Astrocyte (in vitro differentiated cells and primary cell): Measurements from ENCODE around the gene CIB2. TPM values are rescaled to one million over a fixed set of nuclear protein-coding genes. Genes with fewer than 3 reads are reported as not detected.

ENCODE experiments used
- DNase-seq: peaks from one replicate; pipeline ENCODE4 v3.0.0-alpha.2; 2010; ENCODE audit warnings: low read depth
- FAIRE-seq: peaks from 2 replicates; lab custom pipeline; 2011; peaks lifted over from hg19 to GRCh38; lab: Jason Lieb, UNC
- H2AFZ ChIP-seq: 2 replicates; pipeline ENCODE4 v1.6.0; 2012; ENCODE audit warnings: low read depth, low read length, inconsistent platforms
- H3K27ac ChIP-seq: 2 replicates; pipeline ENCODE4 v1.5.1; 2011; ENCODE audit warnings: low read depth, low read length, inconsistent platforms
- H3K27me3 ChIP-seq: 2 replicates; pipeline ENCODE4 v1.6.0; 2011; ENCODE audit warnings: low read length, inconsistent platforms; ENCODE audit not compliant: insufficient read depth
- H3K36me3 ChIP-seq: 2 replicates; pipeline ENCODE4 v1.5.1; 2011; ENCODE audit warnings: low read length, inconsistent platforms; ENCODE audit not compliant: insufficient read depth
- H3K4me1 ChIP-seq: 2 replicates; pipeline ENCODE4 v1.5.1; 2011; ENCODE audit warnings: low read length, inconsistent platforms; ENCODE audit not compliant: insufficient read depth
- H3K4me2 ChIP-seq: 2 replicates; pipeline ENCODE4 v1.6.0; 2012; ENCODE audit warnings: low read length, inconsistent platforms
- H3K4me3 ChIP-seq: 2 replicates; pipeline ENCODE4 v1.5.1; 2011; ENCODE audit warnings: low read depth, mild to moderate bottlenecking, low read length, inconsistent platforms; ENCODE audit not compliant: insufficient read depth
- H3K79me2 ChIP-seq: 2 replicates; pipeline ENCODE4 v1.6.0; 2012; ENCODE audit warnings: mild to moderate bottlenecking, low read length, inconsistent platforms; ENCODE audit not compliant: insufficient read depth
- H3K9ac ChIP-seq: 2 replicates; pipeline ENCODE4 v1.6.0; 2012; ENCODE audit warnings: mild to moderate bottlenecking, low read length, inconsistent platforms
- H3K9me3 ChIP-seq: 2 replicates; pipeline ENCODE4 v1.5.1; 2012; ENCODE audit warnings: low read depth, mild to moderate bottlenecking, low read length, inconsistent platforms; ENCODE audit not compliant: insufficient read depth
- H4K20me1 ChIP-seq: 2 replicates; pipeline ENCODE4 v1.6.0; 2012; ENCODE audit warnings: low read length, inconsistent platforms; ENCODE audit not compliant: insufficient read depth
- H3K27ac Mint-ChIP-seq: one replicate; pipeline ENCODE4 v1.8.0; 2021; ENCODE audit warnings: mild to moderate bottlenecking, mixed read lengths; ENCODE audit not compliant: unreplicated experiment
- H3K27me3 Mint-ChIP-seq: one replicate; pipeline ENCODE4 v1.8.0; 2021; ENCODE audit warnings: low read depth, mixed read lengths; ENCODE audit not compliant: unreplicated experiment
- H3K36me3 Mint-ChIP-seq: one replicate; pipeline ENCODE4 v1.8.0; 2021; ENCODE audit warnings: low read depth, mixed read lengths; ENCODE audit not compliant: unreplicated experiment
- H3K4me1 Mint-ChIP-seq: one replicate; pipeline ENCODE4 v1.8.0; 2021; ENCODE audit warnings: low read depth, mixed read lengths; ENCODE audit not compliant: unreplicated experiment
- H3K4me3 Mint-ChIP-seq: one replicate; pipeline ENCODE4 v1.8.0; 2021; ENCODE audit warnings: mild to moderate bottlenecking, moderate library complexity, mixed read lengths; ENCODE audit not compliant: unreplicated experiment
- H3K9me3 Mint-ChIP-seq: one replicate; pipeline ENCODE4 v1.8.0; 2021; ENCODE audit warnings: mild to moderate bottlenecking, mixed read lengths; ENCODE audit not compliant: unreplicated experiment
- EZH2 ChIP-seq: IDR thresholded peaks from 2 replicates; pipeline ENCODE4 v1.6.1; 2012; ENCODE audit warnings: mild to moderate bottlenecking, low read length, inconsistent platforms; ENCODE audit not compliant: insufficient read depth
- total RNA-seq: library from RNA; stranded (reverse); gene quantifications from 2 replicates; pipeline ENCODE4 v1.2.1, GENCODE V29; 2021
- TF ChIP-seq, protein P1 (sequence below): IDR thresholded peaks from 2 replicates; pipeline ENCODE4 v1.5.1; 2011; ENCODE audit warnings: low read depth, mild to moderate bottlenecking, inconsistent platforms, low read length, moderate library complexity; ENCODE audit not compliant: insufficient read depth

Gene CIB2
- total RNA-seq, 1 donor from 2014 or later = 7.4 TPM

DNA sequence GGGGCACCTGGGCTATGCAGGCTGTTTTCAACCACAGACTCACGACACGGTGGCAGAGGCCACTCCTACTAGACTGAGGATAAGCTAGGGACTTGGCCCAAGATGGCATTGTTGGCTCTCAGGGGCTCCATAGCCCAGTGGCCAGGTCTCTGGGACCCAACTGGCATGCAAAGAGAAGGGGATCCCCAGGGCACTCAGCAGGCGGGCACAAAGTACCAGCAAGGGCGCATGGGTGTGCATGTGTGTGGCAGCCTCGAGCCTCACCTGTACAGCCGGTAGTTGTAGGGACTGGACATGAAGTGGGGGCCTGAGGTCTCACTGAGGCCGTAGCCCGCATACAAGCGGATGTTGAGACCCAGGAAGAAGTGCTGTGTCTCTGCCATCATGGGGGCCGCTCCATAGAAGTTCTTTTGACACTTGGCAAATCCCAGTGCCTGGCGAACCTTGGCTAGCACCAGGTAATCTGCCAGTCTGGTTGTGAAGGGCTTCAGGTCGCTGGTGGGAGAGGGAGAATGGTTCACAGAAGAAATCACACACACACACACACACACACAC lies 48.1 kb upstream of the CIB2 start:
- Histone ChIP-seq H3K4me3 (no peak overlapping the region), H3K36me3 (no peaks in the 10 kb centered on the region), H3K27ac (no peak overlapping the region), H3K79me2 (no peaks in the 10 kb centered on the region), H3K27me3 (no peaks in the 10 kb centered on the region), H3K9me3 (no peaks in the 10 kb centered on the region), H3K4me2 (no peak overlapping the region), H3K4me1 (no peaks in the 10 kb centered on the region), H2AFZ (no peak overlapping the region), H3K9ac (no peak overlapping the region), H4K20me1 (no peaks in the 10 kb centered on the region)
- Mint-ChIP-seq H3K36me3 (no peaks in the 10 kb centered on the region), H3K27me3 (peaks cover 7% of the 10 kb centered on the region), H3K27ac (no peak overlapping the region), H3K4me1 (no peaks in the 10 kb centered on the region), H3K4me3 (no peak overlapping the region), H3K9me3 (no peaks in the 10 kb centered on the region)
- DNase-seq (no peak), FAIRE-seq (no peak)
- TF ChIP-seq EZH2 = no peak
- TF ChIP-seq, protein P1, sequence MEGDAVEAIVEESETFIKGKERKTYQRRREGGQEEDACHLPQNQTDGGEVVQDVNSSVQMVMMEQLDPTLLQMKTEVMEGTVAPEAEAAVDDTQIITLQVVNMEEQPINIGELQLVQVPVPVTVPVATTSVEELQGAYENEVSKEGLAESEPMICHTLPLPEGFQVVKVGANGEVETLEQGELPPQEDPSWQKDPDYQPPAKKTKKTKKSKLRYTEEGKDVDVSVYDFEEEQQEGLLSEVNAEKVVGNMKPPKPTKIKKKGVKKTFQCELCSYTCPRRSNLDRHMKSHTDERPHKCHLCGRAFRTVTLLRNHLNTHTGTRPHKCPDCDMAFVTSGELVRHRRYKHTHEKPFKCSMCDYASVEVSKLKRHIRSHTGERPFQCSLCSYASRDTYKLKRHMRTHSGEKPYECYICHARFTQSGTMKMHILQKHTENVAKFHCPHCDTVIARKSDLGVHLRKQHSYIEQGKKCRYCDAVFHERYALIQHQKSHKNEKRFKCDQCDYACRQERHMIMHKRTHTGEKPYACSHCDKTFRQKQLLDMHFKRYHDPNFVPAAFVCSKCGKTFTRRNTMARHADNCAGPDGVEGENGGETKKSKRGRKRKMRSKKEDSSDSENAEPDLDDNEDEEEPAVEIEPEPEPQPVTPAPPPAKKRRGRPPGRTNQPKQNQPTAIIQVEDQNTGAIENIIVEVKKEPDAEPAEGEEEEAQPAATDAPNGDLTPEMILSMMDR = no peak

DNA sequence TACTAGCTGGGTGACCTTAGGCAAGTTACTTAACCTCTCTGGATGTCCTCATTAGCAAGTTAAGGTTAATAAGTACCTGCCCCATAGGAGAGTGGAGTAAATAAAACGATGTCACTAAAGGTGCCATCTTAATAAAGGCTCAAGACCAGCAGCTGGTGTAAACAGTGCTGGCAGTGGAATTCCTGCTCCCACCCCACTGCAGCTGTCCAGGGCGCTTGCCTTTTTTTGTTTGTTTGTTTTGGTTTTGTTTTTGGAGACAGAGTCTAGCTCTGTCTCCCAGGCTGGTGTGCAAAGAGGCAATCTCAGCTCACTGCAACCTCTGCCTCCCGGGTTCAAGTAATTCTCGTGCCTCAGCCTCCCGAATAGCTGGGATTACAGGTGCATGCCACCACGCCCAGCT lies 46.8 kb upstream of the CIB2 start:
- TF ChIP-seq EZH2 = no peak
- TF ChIP-seq, protein P1 = no peak
- Histone ChIP-seq H3K27ac (no peak overlapping the region), H3K27me3 (no peaks in the 10 kb centered on the region), H2AFZ (no peak overlapping the region), H4K20me1 (no peaks in the 10 kb centered on the region), H3K36me3 (no peaks in the 10 kb centered on the region), H3K4me1 (no peaks in the 10 kb centered on the region), H3K4me2 (no peak overlapping the region), H3K9me3 (no peaks in the 10 kb centered on the region), H3K79me2 (no peaks in the 10 kb centered on the region), H3K4me3 (no peak overlapping the region), H3K9ac (no peak overlapping the region)
- FAIRE-seq (no peak), DNase-seq (no peak)
- no peak overlapping the region for H3K4me3 Mint-ChIP-seq
- H3K27me3 Mint-ChIP-seq = peaks cover 7% of the 10 kb centered on the region
- no peaks in the 10 kb centered on the region for H3K4me1 Mint-ChIP-seq
- H3K27ac Mint-ChIP-seq = no peak overlapping the region
- no peaks in the 10 kb centered on the region for H3K9me3 Mint-ChIP-seq
- no peaks in the 10 kb centered on the region for H3K36me3 Mint-ChIP-seq

DNA sequence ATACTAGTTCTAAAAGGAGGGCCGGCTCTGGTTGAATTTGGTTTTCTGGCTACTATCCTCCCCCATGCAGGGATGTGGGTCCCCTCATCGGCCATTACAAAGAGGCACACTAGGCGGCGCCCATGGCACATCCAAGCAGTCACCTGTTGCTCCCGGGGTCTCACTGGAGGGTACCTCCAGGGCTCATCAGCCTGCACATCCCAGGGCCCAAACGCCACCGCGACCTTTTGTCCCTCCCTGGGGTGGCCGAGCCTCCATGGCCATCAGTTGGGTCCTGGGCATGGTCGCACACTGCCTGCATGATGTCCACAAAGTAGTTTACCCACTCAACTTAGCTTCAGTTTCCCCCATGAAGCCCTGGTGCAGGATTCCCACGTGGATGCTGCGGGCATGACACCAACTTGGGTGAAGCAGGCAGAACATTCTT lies 46.2 kb upstream of the CIB2 start:
- Histone ChIP-seq H2AFZ (no peak overlapping the region), H3K79me2 (no peaks in the 10 kb centered on the region), H3K4me1 (no peaks in the 10 kb centered on the region), H3K9me3 (no peaks in the 10 kb centered on the region), H3K27me3 (no peaks in the 10 kb centered on the region), H3K4me3 (no peak overlapping the region), H3K27ac (no peak overlapping the region), H3K36me3 (no peaks in the 10 kb centered on the region), H3K4me2 (no peak overlapping the region), H4K20me1 (no peaks in the 10 kb centered on the region), H3K9ac (no peak overlapping the region)
- no peak for TF ChIP-seq EZH2
- TF ChIP-seq, protein P1 = peak; percentile 43
- DNase-seq (no peak), FAIRE-seq (no peak)
- Mint-ChIP-seq H3K4me1 (no peaks in the 10 kb centered on the region), H3K27me3 (peaks cover 7% of the 10 kb centered on the region), H3K36me3 (peaks cover 4% of the 10 kb centered on the region), H3K27ac (no peak overlapping the region), H3K9me3 (no peaks in the 10 kb centered on the region), H3K4me3 (no peak overlapping the region)
